ENCODE measurements around the gene ATG4B.
"Not testable (repeated sequence)": the region's sequence is repeated elsewhere in the genome, so short reads cannot be mapped to it uniquely, and the experiment has no call there.

ATG4B gene

DNA sequence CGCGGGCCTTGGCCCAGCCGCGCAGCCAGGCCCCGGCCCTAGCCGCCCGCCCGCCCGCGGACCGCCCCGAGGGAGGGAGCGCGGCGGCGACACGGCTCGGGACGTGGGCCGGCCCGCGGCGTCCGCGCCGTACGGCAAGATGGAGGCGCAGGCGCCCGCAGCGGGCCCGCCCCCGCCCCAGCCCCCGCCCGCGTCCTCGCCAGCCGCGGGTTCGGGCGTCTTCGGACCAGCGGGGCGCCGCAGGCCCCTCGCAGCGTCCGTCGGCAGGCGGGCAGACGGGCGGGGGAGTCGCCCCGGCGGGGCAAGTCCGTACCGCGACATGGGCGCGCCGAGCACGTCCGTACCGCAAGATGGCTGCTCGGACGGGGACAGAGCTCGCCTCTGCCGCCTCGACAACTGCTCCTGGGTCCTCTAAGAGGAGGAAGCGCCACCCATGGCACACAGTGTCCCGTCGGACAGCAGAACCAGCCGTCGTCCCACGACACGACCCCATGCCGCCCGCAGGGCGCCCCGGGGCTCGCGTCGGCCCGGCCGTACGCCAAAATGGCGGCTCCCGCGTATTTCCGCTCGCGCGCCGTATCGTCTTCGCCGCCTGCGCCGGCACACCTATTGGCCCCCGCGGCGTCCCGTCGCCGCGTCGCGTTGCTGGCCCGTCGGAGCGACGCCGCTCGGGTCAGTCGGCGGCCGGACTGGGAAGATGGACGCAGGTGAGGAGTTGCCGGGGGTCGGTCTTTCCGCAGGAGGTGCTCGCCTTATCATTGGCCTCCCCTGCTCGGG lies at the start of gene ATG4B, which contains the start of gene THAP4:
Gene ATG4B (plus strand): TSS at position 676 of the 777 bp plus-strand sequence. CDS start 22 bp downstream, at position 698.
Gene THAP4 (minus strand): TSS at position 141 of the 777 bp plus-strand sequence. CDS start 141 bp downstream, outside the sequence.
- peak; percentile 82 for DNase-seq

DNA sequence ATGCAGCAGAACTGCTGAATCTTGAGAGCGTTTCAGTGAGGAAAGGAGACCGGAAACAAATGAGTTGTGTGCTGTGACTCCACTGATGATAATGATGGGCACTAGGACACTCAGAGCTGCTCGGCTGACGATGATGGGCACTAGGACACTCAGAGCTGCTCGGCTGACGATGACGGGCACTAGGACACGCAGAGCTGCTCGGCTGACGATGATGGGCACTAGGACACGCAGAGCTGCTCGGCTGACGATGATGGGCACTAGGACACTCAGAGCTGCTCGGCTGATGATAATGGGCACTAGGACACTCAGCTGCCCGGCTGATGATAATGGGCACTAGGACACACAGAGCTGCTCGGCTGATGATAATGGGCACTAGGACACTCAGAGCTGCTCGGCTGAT lies 47.6 kb upstream of the ATG4B start:
- not testable (repeated sequence) for DNase-seq

DNA sequence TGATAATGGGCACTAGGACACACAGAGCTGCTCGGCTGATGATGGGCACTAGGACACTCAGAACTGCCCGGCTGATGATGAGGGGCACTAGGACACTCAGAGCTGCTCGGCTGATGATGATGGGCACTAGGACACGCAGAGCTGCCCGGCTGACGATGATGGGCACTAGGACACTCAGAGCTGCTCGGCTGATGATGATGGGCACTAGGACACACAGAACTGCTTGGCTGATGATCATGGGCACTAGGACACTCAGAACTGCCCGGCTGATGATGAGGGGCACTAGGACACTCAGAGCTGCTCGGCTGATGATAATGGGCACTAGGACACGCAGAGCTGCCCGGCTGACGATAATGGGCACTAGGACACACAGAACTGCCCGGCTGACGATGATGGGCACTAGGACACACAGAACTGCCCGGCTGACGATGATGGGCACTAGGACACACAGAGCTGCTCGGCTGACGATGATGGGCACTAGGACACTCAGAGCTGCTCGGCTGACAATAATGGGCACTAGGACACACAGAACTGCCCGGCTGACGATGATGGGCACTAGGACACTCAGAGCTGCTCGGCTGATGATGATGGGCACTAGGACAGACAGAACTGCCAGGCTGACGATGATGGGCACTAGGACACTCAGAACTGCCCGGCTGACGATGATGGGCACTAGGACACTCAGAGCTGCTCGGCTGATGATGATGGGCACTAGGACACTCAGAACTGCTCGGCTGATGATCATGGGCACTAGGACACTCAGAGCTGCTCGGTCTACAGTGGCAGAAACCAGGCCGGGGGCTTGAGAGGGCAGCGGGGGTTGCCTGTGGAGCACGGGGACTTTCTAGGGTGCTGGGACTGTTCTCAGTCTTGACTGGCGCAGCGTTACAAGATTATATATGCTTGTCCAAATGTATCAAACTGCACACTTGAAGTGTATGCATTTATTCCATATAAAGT lies 46.7 kb upstream of the ATG4B start:
- not testable (repeated sequence) for DNase-seq

DNA sequence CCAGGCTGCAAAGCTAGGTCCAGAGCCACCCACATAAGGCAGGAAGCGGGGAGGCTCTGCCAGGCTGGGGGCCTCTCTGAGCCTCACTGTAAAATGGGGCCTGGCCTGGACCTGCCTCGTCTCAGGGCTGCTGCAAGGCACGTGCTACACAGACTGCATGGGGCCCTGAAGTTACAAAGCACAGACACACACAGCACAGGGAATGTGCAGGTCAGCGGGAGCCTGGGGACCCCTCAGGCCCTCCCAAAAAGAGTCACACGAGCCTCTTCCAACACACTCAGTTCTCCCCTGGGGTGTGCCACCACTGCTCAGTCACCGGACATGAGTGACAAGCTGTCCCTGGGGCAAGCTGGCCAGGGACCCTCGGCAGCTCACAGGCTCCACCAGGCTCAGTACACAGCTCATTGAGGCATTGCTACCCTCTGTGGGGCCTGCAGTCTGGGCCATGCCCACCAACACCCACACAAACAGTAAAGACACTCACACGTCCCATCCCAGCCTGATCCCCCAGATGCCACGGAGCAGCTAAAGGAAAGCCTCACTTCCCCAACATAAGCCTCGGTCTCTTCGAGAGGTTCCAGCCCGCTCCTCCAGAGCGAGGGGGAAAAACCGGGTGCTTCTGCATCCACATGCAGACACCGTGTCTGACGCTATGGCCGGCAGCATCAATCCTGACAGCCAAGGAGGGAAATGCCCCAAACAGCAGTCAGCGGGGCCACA lies 45.2 kb upstream of the ATG4B start:
- no peak for DNase-seq

DNA sequence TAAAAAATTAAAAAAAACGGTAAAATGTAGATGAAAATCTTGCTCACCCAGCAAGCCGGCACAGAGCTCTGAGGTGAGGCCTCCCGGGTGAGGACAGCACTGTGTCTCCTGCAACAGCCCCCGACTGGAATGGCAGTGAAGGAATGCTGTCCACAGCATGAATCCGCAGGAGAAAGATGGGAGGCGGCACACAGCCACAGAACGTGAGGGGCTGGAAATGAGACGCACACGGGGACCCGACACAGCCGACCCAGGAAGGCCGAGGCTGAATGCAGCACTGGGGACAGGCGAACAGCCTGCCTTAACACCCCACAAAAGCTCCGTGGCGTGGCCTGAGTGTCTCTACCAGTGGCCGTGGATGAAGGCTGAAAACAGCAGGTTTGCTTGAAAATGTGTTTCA lies 44.2 kb upstream of the ATG4B start:
- no peak for DNase-seq

DNA sequence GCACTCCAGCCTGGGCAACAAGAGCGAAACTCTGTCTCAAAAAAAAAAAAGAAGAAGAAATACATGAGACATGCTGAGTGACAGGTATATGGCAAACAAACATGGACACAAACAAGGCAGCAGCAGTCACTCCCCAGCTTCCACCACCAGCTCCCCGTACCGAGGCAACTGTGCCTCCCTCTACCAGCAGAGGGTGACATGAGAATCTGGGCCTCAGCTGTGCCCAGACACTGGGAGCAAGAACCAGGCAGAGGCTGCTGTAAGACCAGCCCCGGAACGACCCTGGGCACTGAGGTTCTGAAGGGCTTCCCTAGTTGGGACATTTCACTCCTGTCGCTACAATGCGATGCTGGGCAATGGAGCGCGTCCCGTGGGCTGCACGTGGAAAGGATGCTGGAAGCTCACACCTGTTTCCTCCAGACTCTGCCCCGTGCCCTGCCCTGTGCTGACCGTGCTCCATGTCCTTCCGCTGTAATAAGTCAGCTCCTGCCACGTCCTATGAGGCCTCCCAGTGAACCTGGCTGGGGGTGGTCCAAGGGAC lies 41.8 kb upstream of the ATG4B start:
- DNase-seq = no peak

DNA sequence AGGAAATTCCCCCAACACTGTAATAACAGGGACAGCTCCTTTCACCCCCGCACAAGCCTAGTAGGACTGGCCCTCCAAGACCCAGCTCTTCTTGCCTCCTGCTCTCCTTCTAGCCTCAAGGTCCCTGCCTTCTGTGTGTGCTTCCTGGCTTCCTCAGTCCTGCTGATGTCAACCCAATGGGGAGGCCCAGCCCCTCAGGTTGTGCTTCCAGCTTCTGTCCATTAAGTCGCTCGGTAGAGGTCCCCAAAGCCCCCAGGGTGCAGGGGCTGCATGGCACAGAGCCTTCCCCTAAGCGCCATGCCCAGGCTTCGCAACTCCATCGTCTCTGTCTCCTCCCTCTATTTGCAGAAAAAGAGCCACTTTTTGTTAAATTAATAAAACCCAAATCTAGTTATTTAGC lies 39.9 kb upstream of the ATG4B start:
- DNase-seq = no peak

DNA sequence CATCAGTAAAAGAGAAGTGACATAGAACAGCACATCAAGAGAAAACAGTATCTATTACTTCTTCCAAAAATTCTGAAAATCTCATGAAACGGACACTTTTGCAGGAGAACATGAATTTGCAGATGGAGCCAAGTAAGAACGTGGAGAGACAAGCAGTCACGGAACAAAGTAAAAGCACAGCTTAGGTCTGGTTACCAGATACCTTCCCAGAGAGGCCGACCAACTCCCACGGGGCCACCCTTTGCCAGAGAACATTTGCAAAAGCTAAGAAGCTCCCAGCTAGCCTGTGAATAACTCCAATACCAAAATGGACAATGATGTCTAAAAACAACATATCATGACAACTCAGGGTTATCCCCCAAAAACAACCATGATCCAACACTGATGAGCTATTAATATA lies 39.4 kb upstream of the ATG4B start:
- DNase-seq = no peak

DNA sequence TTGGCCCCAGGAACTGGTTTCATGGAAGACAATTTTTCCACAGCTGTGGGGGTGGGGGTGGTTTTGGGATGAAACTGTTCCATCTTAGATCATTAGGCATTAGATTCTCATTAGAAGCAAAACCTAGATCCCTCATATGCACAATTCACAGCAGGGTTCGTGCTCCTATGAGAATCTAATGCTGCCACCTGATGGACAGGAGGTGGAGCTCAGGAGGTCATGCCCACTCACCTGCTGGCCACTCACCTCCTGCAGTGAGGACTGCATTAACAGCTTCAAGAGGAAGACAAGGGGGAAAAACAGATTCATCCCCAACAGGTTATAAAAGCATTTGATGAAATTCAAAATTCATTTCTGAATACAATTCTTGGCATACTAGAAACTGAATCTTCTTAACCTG lies 39.0 kb upstream of the ATG4B start:
- no peak for DNase-seq

DNA sequence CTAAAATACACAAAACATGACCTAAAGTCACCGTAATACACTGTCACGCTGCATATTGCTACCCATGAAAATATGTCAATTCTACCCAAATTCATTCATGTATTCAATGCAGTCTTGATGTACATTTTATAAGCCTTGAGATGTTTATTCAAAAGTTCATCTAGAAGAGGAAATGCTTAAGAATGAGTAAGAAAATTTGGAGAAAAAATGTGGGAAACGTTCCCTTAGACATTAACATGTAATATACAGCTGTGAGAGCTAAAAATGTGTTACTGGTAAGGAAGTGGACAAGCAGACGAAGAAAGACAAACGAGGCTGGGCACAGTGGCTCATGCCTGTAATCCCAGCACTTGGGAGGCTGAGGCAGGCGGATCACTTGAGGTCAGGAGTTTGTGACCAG lies 37.9 kb upstream of the ATG4B start:
- no peak for DNase-seq

DNA sequence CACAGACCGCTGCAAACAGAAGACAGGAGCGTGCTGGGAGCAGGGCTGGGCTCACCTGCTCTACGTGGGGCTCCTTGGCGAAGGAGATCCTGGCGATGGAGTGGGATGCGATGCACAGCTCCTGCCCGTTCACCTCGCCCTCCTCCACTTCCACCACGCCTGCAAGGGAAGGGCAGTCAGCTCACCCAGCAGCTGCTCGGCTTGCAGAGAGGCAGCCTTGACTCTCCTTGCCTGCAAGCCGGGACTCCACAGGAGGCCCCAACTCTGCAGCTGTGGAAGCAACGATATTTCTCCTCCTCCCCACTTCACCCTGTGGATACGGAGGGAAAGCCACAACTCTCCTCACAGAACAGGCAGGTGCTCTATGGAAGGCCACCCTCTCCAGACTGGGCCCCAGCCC lies 35.7 kb upstream of the ATG4B start:
- DNase-seq = no peak

DNA sequence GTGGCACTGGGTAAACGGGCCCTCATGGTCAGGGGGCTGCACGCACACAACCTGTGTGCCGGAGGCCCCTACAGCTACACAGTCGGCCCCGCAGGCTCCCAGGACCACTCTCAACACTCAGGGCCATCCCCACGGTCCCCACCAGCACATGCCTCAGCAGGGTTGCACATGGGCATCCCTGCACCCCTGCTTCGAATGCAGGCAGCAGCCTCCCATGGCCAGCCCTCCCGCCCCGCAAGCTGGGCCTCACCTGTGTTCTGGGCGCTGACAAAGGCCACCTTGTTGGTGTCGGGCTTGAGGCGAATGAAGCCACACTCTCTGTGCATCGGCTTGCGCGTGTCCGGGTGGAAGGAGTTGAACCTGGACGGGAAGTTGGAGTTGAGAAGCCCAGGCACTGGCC lies 34.8 kb upstream of the ATG4B start:
- no peak for DNase-seq

DNA sequence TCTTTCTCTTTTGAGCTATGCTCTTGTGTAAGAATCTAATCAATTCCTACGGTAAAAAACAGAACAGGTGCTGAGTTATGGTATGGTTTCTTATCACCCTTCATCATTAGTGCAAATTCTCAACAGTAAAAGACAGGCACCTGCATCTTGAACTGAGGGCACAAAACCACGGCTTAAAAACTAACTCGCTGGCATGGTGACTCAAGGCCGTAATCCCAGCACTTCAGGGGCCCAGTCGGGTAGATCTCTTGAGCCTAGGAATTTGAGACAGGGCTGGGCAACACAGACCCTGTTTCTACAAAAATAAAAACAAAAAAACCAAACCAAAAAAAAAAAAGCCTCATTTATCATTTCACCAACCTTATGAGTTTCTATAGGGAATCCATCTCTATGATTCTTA lies 33.8 kb upstream of the ATG4B start:
- DNase-seq = no peak

DNA sequence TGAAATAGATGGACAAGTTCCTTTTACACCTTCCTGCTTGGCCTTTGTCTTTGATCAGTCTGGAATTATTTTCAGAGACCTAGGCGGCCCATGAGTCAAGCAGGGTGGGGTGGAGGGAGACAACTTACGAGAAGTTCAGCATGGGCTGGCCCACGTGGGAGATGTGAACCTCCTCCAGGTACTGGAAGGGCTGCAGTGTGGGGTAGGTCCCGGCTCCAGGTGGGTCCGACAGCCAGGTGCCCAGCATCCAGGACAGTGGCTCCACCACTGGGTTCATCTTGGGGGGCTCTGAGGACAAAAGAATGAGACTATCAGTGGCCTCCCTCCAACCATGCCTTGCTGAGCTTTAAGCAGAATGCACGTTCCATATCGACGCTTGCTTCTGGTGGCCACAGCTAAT lies 31.3 kb upstream of the ATG4B start:
- DNase-seq = no peak

DNA sequence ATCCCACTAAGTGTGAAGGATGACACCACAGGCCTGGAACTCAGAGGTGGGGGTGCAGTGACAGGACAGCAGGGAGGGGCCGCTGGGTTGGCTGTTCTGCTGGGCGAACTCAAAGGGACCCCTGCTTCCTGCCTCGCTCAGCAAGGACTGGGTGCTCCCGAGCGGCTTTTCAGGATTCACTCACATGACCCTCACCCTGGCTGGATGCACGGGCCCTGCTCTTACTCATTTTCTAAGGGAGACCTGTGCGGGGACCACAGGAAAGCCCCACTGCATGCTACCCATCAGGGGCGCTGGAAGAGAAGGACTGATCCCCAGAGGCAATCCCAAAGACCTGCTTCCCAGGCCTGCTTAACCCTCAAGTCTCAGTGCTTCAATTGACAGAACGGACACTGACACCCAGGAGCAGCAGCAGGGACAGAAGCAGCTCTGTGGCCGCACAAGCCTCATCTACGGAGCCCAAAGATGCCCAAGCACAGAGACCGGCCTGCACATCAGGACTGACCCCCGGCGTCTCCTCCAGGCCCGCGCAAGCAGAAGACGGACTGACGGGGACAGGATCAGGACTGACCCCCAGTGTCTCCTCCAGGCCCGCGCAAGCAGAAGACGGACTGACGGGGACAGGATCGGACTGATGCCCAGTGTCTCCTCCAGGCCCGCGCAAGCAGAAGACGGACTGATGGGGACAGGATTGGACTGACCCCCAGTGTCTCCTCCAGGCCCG lies 30.2 kb upstream of the ATG4B start:
- no peak for DNase-seq

DNA sequence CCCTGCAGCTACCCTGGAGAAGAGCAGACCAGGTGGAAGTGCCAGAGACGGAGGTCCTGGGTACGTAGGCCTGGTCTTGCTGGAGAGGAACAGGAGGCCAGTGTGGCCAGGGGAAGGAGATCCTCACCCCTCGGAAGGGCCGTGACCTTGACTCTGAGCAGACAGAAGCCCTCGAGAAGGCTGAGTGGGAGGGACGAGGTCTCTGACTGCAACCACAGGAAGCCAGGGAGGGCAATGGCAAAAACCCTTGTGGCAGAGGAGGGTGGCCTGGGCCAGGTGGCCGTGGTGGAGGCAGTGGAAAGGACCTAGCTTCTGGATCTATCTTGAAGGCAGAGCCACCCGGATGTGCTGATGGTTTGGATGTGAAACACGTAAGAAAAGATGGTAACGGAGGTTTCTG lies 28.6 kb upstream of the ATG4B start:
- DNase-seq = no peak

DNA sequence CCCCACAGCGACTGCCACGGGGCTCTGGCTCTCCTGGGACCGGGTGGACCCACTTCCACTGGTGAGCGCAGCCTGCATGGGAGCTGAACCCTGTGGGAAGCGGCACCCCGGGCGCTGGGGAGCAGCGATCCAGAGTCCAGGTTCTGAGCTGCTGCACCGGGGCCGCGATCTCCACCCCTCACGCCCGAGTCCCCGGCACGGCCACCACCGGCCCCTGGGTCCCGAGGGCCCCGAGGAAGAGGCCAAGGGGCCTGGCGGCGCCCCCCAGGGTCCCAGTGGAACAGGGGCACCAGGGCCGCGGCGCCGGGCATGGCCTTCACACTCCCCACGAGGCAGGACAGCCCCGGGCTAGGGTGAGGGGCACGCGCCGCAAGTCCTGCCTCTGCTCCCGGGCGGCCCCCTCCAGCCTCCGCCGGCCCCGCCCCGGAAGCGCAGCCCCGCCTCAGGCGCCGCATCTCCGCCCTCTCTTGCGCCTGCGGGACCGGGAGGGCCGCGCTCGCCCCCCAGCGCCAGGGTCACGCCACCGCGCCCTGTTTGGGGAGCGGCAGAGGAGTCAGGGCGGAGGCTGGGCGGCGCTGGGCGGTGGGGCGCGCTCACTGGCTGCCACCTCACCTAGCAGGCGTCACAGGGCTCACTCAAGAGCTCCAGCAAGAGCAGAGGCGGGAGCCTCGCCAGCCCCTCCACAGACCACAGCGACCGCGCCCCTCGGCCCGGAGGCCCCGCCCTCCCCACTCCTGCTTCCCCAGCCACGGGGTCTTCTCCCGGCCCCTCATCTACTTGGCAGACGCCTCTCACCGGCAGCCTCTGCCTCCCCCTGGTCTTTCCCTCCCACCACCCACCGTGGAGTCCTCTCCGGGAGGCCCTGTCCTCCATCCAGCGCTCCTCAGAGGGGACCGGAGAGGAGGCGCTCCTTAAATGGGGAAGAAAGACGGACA lies 27.4 kb upstream of the ATG4B start:
- peak; percentile 87 for DNase-seq

DNA sequence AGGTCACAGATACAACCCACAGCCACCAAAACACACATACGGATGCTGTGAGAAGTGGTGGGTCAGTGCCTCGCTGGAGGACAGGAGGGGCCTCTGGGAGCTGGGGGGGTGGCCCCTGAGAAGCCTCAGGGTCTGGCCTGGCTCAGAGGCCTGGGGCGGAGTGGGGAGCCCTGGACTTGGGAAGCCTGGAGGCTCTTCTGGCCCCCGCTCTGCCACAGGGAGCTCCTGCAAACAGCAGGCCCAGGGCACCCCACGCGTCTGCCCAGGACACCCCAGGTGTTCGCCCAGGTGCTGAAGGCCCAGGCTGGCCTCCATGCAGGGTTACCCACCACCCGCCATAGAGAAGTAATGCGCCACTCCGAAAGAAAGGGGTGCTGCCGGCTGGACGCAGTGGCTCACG lies 26.4 kb upstream of the ATG4B start:
- DNase-seq = no peak

DNA sequence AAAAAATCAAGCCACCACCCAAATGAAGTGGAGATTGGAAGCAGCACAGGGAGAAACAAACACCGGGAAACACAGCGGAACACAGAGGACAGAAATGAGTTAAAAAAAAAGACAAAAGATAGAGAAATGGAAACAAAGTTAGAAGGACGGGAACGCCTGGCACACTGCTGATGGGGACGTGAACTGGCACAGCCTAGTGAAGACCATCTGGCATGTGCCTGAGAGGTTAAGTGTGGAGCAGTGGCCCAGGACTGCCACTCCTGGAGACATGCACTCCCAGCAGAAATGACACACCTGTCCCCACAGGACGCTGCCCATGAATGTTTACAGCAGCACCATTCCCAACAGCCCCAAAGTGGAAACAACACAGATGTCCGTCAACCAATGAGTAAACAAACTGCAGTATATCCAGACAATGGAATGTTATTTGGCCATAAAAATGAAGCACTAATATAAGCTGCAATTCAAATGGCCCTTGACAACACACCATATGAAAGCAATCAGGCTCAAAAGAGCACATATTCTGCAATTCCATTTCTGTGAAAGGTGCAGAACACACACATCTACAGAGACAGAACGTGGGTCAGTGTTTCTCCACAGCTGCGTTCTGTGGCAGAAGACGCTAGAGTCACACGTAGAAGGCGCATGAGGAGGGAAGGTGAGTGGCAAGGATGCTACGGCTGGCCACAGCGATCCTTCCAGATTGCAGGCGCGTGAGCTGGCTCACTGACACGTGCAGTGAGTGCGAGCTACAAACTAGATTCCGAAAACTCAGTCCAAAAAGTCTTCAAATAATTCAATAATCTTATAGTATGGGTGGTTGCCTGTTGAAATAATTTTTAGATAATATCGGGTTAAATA lies 25.1 kb upstream of the ATG4B start:
- DNase-seq = no peak

All from fibroblast of skin of right quadriceps (primary cell).